ENCODE data around the gene SSBP4. TPM values are rescaled to one million over a fixed set of nuclear protein-coding genes. Genes with fewer than 3 reads are reported as not detected.

SSBP4 gene
- total and polyA plus RNA-seq, 9 of the 15 experiments (the other 6 are each of a cell fraction or from before 2014, with no cell fraction given), result 1.1 to 189 (median 39.0) TPM

- TF ChIP-seq KDM5B (IDR thresholded peaks at IDR 0.05; ENCODE audit: insufficient replicate concordance, low read depth, low read length), result peak; percentile 22
- no peak for TF ChIP-seq U2AF1 (optimal IDR thresholded peaks at IDR 0.05; ENCODE audit: low read depth, low read length)
- TF ChIP-seq GTF2E2 (tag; IDR thresholded peaks at IDR 0.05), result peak; percentile 44
- no peak for TF ChIP-seq FOS (IDR thresholded peaks at IDR 0.05; ENCODE audit: extremely low read depth, insufficient read length)
- peak; percentile 60; the same call in 1 of the 2 replicates for TF ChIP-seq ZC3H4 (CRISPR knock-in tag; IDR thresholded peaks at IDR 0.05; ENCODE audit: borderline replicate concordance)
- peak in 1 of 2 experiments; percentile 31; a peak in 1 of 4 replicates for TF ChIP-seq SIN3A (IDR thresholded peaks at IDR 0.05; ENCODE audit: borderline replicate concordance in 2 of 2, control insufficient read depth in 1 of 2, low read depth in 2 of 2, low read length in 2 of 2)
- TF ChIP-seq SREBF2 (CRISPR knock-in tag; IDR thresholded peaks at IDR 0.05), result no peak
- peak in 1 of 2 experiments; percentile 8 for TF ChIP-seq AFF1 (IDR thresholded peaks at IDR 0.05; ENCODE audit: low read depth in 1 of 2, partially characterized antibody in 2 of 2)
- TF ChIP-seq ZNF395 (CRISPR knock-in tag; IDR thresholded peaks at IDR 0.05), result no peak
- no peak for TF ChIP-seq DEAF1 (CRISPR knock-in tag; IDR thresholded peaks at IDR 0.05)
- TF ChIP-seq FOXJ2 (tag; IDR thresholded peaks at IDR 0.05), result 0 out of 2 replicates have a peak, but pooled peaks have one; percentile 18
- no peak for TF ChIP-seq ZC3H8 (IDR thresholded peaks at IDR 0.05)
- TF ChIP-seq ATF3 (IDR thresholded peaks at IDR 0.05), result peak; percentile 46; the same call in 1 of the 2 replicates
- TF ChIP-seq ATF3 (CRISPR knock-in tag; conservative IDR thresholded peaks at IDR 0.05), result no peak
- no peak for TF ChIP-seq PATZ1 (CRISPR knock-in tag; IDR thresholded peaks at IDR 0.05; ENCODE audit: borderline replicate concordance)
- TF ChIP-seq ZBTB17 (CRISPR knock-in tag; IDR thresholded peaks at IDR 0.05), result no peak
Observed at GRCh38 chr19:18386543-18387271, 32.5 kb upstream of the SSBP4 start (continued).

Data from K562 (cell line).